B cell (primary cell): ENCODE measurements around the gene SMARCD1. TPM values are rescaled to one million over a fixed set of nuclear protein-coding genes. Genes with fewer than 3 reads are reported as not detected.

ENCODE experiments used
- ATAC-seq: fragments of 200-7000 bp; cut with Tn5 transposase; one replicate; pipeline ENCODE4 v1.10.0; 2021; ENCODE audit warnings: low read depth, mild to moderate bottlenecking, moderate number of reproducible peaks, moderate library complexity
- CTCF ChIA-PET: fragments of 350-600 bp; sonication (Branson Sonifier 250); formaldehyde crosslinking; loops from one replicate; lab custom pipeline; 2021; ENCODE audit warnings: antibody characterized with exemption, inconsistent platforms; lab: Charles Lee
- POLR2A ChIA-PET: fragments of 350-600 bp; sonication (Branson Sonifier 250); formaldehyde crosslinking; loops from one replicate; lab custom pipeline; 2021; ENCODE audit warnings: antibody characterized with exemption; lab: Charles Lee
- DNase-seq: peaks from one replicate; pipeline ENCODE4 v3.0.0; 2013
- H2AFZ ChIP-seq: 2 replicates; pipeline ENCODE4 v1.6.1; 2012; ENCODE audit warnings: mild to moderate bottlenecking, low read depth, low read length; ENCODE audit not compliant: insufficient read depth, poor library complexity, severe bottlenecking
- H3K27ac ChIP-seq, 2 donors: 1 replicate in 1 of 2; 2 replicates in 1 of 2; pipeline ENCODE4 v1.5.1; 2012 to 2013; ENCODE audit warnings: low read length in 2 of 2, mild to moderate bottlenecking in 2 of 2, moderate library complexity in 1 of 2
- H3K27me3 ChIP-seq, 4 experiments: fragments of 200-600 bp in 1 of 4; sonication (generic) in 1 of 4; replicated peaks in 1 of 4; 1 replicate in 2 of 4; 2 replicates in 2 of 4; pipeline versions ENCODE4 v1.6.1 to v1.7.0; 2013 to 2016; ENCODE audit warnings: low read length in 3 of 4, mild to moderate bottlenecking in 2 of 4, mixed read lengths in 1 of 4, moderate library complexity in 1 of 4; ENCODE audit not compliant: insufficient read depth in 4 of 4, control insufficient read depth in 3 of 4; ENCODE audit errors: control extremely low read depth in 1 of 4
- H3K36me3 ChIP-seq, 2 experiments: replicated peaks in 1 of 2; 1 replicate in 1 of 2; 2 replicates in 1 of 2; pipeline versions ENCODE4 v1.6.1 to v1.7.1; 2013; ENCODE audit warnings: low read length in 1 of 2; ENCODE audit not compliant: insufficient read depth in 2 of 2, control insufficient read depth in 1 of 2; ENCODE audit errors: control extremely low read depth in 1 of 2, extremely low read depth in 1 of 2
- H3K4me1 ChIP-seq, 2 donors: fragments of 200-600 bp in 1 of 2; sonication (generic) in 1 of 2; 1 replicate in 1 of 2; 2 replicates in 1 of 2; pipeline versions ENCODE4 v1.5.1 to v1.6.1; 2013 to 2017; ENCODE audit warnings: low read length in 2 of 2; ENCODE audit not compliant: control insufficient read depth in 2 of 2, insufficient read depth in 2 of 2
- H3K4me2 ChIP-seq: replicated peaks from 2 replicates; pipeline ENCODE3; 2012; ENCODE audit warnings: mild to moderate bottlenecking, low read depth, low read length; ENCODE audit not compliant: poor library complexity, severe bottlenecking
- H3K4me3 ChIP-seq, 5 experiments: fragments of 200-600 bp in 1 of 5; sonication (generic) in 1 of 5; 1 replicate in 3 of 5; 2 replicates in 2 of 5; pipeline versions ENCODE4 v1.5.1 to v1.7.0; 2011 to 2016; ENCODE audit warnings: low read length in 4 of 5, mild to moderate bottlenecking in 4 of 5, low read depth in 2 of 5, control low read depth in 1 of 5, moderate library complexity in 1 of 5; ENCODE audit not compliant: insufficient read depth in 1 of 5; ENCODE audit errors: control extremely low read depth in 1 of 5, extremely low read depth in 1 of 5
- H3K79me2 ChIP-seq: fragments of 200-600 bp; sonication (generic); one replicate; pipeline ENCODE4 v1.6.0; 2016; ENCODE audit warnings: low read length; ENCODE audit not compliant: control insufficient read depth, insufficient read depth
- H3K9ac ChIP-seq: fragments of 200-600 bp; sonication (generic); 2 replicates; pipeline ENCODE4 v1.6.1; 2017; ENCODE audit warnings: mild to moderate bottlenecking, low read length, moderate library complexity
- H3K9me3 ChIP-seq, 3 donors: one replicate each; pipeline versions ENCODE4 v1.6.1 to v1.7.1; 2013; ENCODE audit warnings: low read length in 2 of 3; ENCODE audit not compliant: control insufficient read depth in 2 of 3, insufficient read depth in 1 of 3; ENCODE audit errors: control extremely low read depth in 1 of 3
- H4K20me1 ChIP-seq: 2 replicates; pipeline ENCODE4 v1.6.0; 2012; ENCODE audit warnings: mild to moderate bottlenecking, low read length; ENCODE audit not compliant: insufficient read depth, control insufficient read depth, poor library complexity, severe bottlenecking
- H3K27ac Mint-ChIP-seq: one replicate; pipeline ENCODE4 v1.8.0; 2021; ENCODE audit warnings: mixed read lengths
- H3K27me3 Mint-ChIP-seq: one replicate; pipeline ENCODE4 v1.8.0; 2021; ENCODE audit warnings: mixed read lengths
- H3K4me1 Mint-ChIP-seq: one replicate; pipeline ENCODE4 v1.8.0; 2021; ENCODE audit warnings: mixed read lengths
- H3K4me3 Mint-ChIP-seq: one replicate; pipeline ENCODE4 v1.8.0; 2021; ENCODE audit warnings: mixed read lengths
- H3K9me3 Mint-ChIP-seq: one replicate; pipeline ENCODE4 v1.8.0; 2022; ENCODE audit warnings: mixed read lengths; ENCODE audit not compliant: insufficient read depth
- EZH2 ChIP-seq: IDR thresholded peaks from 2 replicates; pipeline ENCODE4 v1.6.1; 2012; ENCODE audit warnings: borderline replicate concordance, low read depth, mild to moderate bottlenecking, moderate library complexity, low read length; ENCODE audit not compliant: insufficient read depth, poor library complexity, severe bottlenecking
- WGBS: methylation state at CpG from one replicate; pipeline ENCODE4 v1.1.5; 2013; ENCODE audit warnings: missing lambda C conversion rate; ENCODE audit not compliant: insufficient coverage; 5-methylcytosine and 5-hydroxymethylcytosine counted together
- intact Hi-C: fragments of 100-400 bp; cut with micrococcal nuclease; formaldehyde crosslinking; loops from one replicate; pipeline ENCODE4 v1.10.0; 2022
- polyA plus RNA-seq: library from polyadenylated mRNA; depleted of rRNA; stranded (reverse); fragments of >200 nt; gene quantifications from 2 replicates; pipeline ENCODE4 v1.2.3, GENCODE V29; 2012
- total RNA-seq, 2 donors: library from RNA; stranded (reverse); fragments of 120-200 nt in 1 of 2; gene quantifications; 1 replicate in 1 of 2; 2 replicates in 1 of 2; pipeline versions ENCODE4 v1.2.3 to v1.2.4, GENCODE V29; 2013 to 2022
- TF ChIP-seq, protein P1 (sequence below): fragments of 200-600 bp; IDR thresholded peaks from one replicate; pipeline ENCODE4 v1.8.0; 2022; ENCODE audit warnings: antibody characterized with exemption, mild to moderate bottlenecking

The SMARCD1 gene
- total and polyA plus RNA-seq, 2 donors (not counting 1 experiment from before 2014, with no cell fraction given) = 67.8 to 101 TPM

DNA sequence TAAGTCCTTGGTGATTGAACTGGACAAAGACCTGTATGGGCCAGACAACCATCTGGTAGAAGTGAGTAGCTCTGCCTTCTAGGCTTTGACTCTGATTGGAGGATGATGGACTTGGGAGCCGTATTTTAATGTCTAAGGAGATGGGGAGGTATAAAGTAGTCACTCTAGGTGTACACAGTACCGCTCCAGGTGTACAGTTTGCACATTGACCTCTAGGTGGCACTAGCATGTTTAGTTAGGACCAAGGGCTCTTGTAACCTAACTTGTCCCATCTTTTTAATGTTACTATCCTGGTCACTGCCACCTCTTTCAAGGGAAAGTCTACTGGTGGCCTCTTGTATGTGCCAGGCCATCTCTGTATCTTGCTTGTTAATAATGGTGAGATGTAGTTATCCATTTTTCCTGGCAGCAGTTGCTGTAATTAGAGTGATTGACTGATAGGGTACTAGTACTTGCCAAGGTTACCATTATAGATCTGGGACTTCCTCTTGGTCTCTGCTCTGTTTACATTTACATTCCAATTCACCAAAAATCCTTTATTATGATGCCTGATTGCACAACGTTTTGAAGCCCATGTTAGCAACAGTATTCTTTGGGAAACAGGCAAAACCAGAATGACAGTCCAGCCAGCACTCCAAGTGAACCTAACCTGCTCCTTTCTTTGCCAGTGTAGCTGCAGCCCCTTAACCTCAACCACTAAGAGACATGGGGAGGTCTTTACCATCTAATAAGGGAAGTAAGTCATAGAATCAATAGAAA is 3.6 kb downstream of the SMARCD1 start:
- ChIA-PET POLR2A (no interaction called here), CTCF (interaction anchor here (0.6 to 17.2 kb wide), 24 partner anchors 8 to 90 kb away, joined by 3 to 343 read pairs (median 4); partner anchors contain the start of genes CERS5, COX14 and GPD1)
- Histone ChIP-seq H3K4me1 (peaks cover 13 to 20% of the 10 kb centered on the region in 2 donors), H3K9ac (no peak overlapping the region), H3K9me3 (no peaks in the 10 kb centered on the region), H3K36me3 (peaks cover 19 to 65% of the 10 kb centered on the region in 2 experiments), H3K27me3 (no peaks in the 10 kb centered on the region), H3K79me2 (peaks cover 14% of the 10 kb centered on the region), H3K4me3 (no peak overlapping the region), H3K4me2 (no peak overlapping the region), H2AFZ (no peak overlapping the region), H4K20me1 (peaks cover 9% of the 10 kb centered on the region), H3K27ac (peak overlapping the region in 1 of 2 donors; percentile 2)
- Mint-ChIP-seq H3K27ac (peak overlapping the region; percentile 39), H3K4me3 (no peak overlapping the region), H3K4me1 (peaks cover 37% of the 10 kb centered on the region), H3K9me3 (no peaks in the 10 kb centered on the region), H3K27me3 (no peaks in the 10 kb centered on the region)
- peak; percentile 15 for ATAC-seq
- intact Hi-C loops = loop anchor here (1.0 to 2.0 kb wide), 2 partner anchors 44 to 87 kb away; no protein-coding TSS in a partner anchor
- DNase-seq = peak; percentile 77
- no peak for TF ChIP-seq EZH2
- TF ChIP-seq, protein P1, sequence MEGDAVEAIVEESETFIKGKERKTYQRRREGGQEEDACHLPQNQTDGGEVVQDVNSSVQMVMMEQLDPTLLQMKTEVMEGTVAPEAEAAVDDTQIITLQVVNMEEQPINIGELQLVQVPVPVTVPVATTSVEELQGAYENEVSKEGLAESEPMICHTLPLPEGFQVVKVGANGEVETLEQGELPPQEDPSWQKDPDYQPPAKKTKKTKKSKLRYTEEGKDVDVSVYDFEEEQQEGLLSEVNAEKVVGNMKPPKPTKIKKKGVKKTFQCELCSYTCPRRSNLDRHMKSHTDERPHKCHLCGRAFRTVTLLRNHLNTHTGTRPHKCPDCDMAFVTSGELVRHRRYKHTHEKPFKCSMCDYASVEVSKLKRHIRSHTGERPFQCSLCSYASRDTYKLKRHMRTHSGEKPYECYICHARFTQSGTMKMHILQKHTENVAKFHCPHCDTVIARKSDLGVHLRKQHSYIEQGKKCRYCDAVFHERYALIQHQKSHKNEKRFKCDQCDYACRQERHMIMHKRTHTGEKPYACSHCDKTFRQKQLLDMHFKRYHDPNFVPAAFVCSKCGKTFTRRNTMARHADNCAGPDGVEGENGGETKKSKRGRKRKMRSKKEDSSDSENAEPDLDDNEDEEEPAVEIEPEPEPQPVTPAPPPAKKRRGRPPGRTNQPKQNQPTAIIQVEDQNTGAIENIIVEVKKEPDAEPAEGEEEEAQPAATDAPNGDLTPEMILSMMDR = peak; percentile 93
- 36% methylated on average over 2 of the region's 3 CpGs for WGBS

DNA sequence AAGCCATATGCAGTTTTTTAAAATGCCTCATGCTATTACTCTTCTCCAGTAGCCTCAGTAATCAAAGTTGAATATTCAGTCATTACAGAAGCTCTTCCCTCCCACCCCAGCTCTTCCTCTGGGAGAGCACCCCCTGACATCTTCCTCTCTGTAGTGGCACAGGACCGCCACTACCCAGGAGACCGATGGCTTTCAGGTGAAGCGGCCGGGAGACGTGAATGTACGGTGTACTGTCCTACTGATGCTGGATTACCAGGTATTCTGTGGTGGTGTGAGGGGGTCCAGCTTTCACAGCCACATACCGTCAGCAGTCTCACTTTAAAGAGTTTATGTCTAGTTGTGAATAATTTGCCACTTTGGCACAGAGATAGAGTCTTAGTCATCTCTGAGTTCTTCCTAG is 4.6 kb downstream of the SMARCD1 start:
- ATAC-seq (no peak), DNase-seq (no peak)
- H2AFZ ChIP-seq = no peak overlapping the region
- H3K9me3 Mint-ChIP-seq = no peaks in the 10 kb centered on the region
- H3K4me1 Mint-ChIP-seq = peaks cover 33% of the 10 kb centered on the region
- peaks cover 23 to 74% of the 10 kb centered on the region in 2 experiments for H3K36me3 ChIP-seq
- no peaks in the 10 kb centered on the region for H3K27me3 Mint-ChIP-seq
- H3K79me2 ChIP-seq = peaks cover 16% of the 10 kb centered on the region
- no peak overlapping the region for H3K9ac ChIP-seq
- ChIA-PET CTCF (interaction anchor here (0.8 to 17.2 kb wide), 17 partner anchors 9 to 87 kb away, joined by 3 to 343 read pairs (median 4); partner anchors contain the start of genes CERS5, COX14 and GPD1), POLR2A (interaction anchor here (0.7 to 1.1 kb wide), 2 partner anchors 22 to 80 kb away, joined by 3 to 4 read pairs; partner anchors contain the start of gene COX14)
- WGBS = 90% methylated on average over 2 of the region's 7 CpGs
- peaks cover 13% of the 10 kb centered on the region in 2 donors for H3K4me1 ChIP-seq
- H4K20me1 ChIP-seq = peaks cover 9% of the 10 kb centered on the region
- no peak overlapping the region for H3K4me3 Mint-ChIP-seq
- no peak overlapping the region for H3K4me3 ChIP-seq
- no peaks in the 10 kb centered on the region for H3K9me3 ChIP-seq
- TF ChIP-seq EZH2 = no peak
- TF ChIP-seq, protein P1 = no peak
- intact Hi-C loops = loop anchor here (2.0 kb wide), 1 partner anchor 43 kb away; no protein-coding TSS in a partner anchor
- no peak overlapping the region for H3K27ac Mint-ChIP-seq
- no peak overlapping the region for H3K4me2 ChIP-seq
- no peak overlapping the region for H3K27ac ChIP-seq
- no peaks in the 10 kb centered on the region for H3K27me3 ChIP-seq
